GM19438 (cell line): ENCODE measurements around the gene CSF3.

Experiments used
- ATAC-seq: cut with Tn5 transposase; IDR thresholded peaks from one replicate; pipeline ENCODE4 v1.9.1; 2021; ENCODE audit warnings: low read depth; ENCODE audit not compliant: unreplicated experiment

CSF3 gene

DNA sequence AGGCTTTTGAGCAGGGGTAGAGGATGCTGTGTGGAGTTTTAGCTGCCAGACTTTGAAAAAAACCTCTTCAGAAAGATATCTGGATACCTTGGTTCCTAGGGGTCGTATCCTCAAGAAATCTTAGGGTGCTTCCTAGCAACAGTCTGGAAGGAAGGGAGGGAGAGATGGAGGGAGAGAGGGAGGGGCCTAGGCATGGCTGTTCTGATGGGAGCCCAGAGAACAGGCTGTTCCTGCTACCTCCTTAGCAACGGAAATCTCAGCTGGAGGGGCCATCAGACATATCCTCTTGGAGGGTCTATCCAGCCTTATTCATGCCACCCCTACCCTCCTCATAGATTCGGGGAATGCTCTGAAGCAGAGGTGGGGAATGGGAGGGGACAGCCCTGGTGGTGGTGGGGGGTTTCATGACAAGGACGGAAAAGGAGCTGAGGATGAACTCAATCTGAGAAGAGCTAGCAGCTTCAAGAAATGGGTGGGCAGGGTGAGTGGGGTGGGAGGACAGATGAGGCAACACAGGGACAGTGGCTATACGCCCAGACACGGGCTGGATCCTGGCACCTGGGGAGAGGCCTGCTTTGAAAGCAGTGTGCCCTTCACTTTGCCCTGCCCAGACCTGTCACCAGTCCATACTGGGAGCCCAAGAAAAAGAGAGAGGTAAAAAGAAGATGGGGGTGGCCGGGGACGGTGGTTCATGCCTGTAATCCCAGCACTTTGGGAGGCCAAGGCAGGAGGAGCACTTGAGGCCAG lies 44.7 kb downstream of the CSF3 start:
- ATAC-seq, result no peak

DNA sequence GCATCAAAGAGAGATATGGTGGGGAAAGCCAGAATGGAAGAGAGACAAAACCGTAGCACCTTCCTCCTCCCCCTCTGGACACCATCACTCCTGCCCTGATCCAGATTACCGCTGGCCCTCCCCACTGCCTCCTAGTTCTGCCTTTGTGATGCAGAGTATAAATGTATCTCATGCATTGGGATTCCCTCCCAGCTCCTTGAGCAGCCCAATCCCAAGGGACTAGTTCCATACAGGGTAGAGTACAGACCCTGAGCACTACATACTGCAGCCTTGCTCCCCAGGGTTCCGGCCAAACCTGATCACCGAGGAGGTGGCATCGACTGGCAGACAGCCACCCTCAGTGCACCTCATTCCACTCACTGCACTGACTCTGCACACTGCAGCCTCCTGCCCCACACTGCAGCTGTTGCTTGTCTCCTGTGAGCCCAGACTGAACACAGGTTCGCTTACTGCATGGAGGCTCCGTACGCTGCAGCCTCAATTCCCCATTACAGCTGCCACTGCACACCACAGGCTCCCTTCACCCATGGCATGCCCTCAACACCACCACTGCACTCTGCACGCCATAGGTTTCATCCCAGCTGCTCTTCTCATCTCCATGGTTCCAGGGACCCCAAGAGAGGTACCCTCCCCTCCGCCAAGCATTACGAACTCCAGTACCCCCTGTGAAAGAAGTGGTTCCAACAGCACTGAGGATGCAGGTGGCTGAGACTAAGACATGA lies 45.8 kb downstream of the CSF3 start:
- no peak for ATAC-seq

DNA sequence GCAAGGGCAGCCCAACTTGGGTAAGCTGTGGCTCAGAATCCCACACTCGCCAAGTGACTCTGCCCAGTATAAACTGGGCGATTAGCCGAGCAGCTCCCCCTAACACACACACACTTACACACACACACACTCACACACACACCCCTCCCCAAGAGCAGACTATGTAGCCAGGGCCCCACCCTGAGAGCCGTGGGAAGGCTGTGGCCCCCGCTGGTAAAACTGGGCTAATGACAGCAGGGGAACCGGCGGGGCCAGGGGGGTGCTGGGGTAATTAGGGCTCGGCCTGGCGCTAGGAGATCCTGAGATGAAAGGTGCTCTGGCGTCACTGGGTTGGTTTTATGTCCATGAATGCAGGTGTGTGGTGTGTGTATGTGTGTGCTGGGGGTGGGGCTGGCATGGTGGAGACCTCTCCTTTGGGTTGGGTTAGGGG lies 46.4 kb downstream of the CSF3 start:
- no peak for ATAC-seq

DNA sequence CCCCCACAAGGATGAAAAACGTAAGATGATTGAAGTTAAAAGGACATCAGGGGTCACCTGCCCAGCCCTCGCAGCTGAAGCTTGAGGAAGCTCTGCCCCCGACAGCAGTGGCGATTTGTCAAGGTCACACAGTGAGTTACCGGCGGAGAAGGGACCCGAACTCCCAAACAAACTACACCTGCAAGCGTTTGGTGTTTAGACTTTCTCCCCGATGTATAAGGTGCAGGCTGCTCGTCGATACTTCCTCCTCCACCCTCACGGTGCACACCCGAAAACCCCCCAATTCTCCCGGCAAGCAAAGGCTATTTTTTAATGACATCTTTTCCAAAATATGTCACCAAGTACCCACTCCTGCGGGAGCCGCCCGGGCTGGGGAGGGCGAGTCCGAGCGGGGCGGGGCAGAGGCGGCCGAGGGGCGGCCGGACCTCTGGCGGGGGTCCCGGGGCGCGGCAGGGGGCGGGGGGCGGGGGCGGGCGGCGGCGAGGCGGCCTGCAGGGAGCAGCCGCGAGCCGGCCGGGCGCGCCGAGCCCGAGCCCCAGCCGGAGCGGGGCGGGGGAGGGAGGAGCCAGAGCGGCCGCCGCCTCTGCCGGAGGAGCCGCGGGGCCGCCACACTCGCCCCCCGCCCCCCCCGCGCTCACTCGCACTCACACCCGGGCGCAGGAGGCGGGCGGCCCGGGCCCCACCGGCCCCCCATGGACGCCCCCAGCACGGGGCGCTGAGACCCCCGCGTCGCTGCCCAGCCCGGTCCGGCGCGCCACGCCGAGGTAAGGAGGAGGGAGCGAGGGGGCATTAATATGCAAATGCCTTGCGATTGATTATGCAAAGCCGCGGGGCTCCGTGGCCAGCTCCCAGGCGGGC lies 47.3 kb downstream of the CSF3 start, which contains the start of gene THRA:
TSS of gene THRA (plus strand) at position 637 of the 858 bp plus-strand sequence. CDS start 11,524 bp downstream, outside the sequence.
- peak; percentile 68 for ATAC-seq

DNA sequence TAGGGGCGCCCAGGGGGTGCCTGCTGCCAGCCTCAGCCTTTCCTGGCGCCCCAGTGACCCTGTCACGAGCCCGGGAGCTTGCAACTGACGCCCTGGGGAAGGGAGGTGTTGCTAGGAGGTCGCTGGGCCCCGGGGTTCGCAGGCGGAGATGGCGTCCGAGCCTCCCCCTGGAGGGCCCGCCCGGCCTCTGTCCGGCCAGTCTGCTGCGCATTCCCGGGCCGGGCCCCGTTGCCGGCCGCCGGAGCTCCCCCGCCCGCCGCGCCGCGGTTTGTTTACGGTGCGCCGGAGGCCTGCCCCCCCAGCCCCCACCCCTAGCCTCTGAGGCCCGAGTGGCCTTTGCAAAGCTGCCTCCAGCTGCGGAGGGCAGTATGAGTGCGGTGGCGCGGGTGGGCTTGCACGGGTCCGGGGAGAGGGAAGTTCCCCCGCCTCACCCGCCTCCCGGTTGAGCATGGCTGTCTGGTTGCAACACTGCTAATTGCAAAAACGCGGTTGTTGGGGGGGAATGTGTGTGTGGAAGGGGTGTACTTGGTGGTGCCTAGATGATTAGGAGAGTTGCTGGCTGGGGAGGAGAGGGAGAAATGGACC lies 48.0 kb downstream of the CSF3 start:
- peak; percentile 23 for ATAC-seq

DNA sequence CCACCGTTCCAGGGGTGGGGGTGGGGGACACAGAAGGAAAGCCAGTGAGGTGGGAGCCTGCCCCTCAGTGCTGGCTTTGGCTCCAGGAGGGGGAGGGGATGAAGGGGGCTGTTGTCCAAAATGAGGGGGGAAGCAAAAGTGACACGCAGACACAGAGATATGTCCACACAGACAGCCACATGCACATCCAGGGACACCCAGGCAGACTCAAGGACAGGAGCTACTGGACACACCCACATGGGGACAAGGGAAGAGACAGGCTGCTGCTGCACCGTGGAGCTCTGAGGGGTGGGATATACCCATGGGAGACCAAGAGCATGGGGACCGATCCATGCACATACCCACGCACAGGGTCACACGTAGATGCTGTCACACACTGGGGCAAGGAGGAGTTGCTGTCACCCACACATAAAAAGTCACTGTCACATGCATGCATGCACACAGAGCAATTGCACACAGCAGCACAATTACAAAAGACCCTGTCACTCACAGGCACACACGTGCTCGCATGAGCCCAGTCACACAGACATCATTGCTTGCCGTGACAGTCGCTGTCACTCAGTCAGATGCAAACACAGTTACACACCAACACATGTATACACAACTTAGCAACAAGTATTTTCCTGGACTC lies 48.8 kb downstream of the CSF3 start:
- ATAC-seq, result no peak

DNA sequence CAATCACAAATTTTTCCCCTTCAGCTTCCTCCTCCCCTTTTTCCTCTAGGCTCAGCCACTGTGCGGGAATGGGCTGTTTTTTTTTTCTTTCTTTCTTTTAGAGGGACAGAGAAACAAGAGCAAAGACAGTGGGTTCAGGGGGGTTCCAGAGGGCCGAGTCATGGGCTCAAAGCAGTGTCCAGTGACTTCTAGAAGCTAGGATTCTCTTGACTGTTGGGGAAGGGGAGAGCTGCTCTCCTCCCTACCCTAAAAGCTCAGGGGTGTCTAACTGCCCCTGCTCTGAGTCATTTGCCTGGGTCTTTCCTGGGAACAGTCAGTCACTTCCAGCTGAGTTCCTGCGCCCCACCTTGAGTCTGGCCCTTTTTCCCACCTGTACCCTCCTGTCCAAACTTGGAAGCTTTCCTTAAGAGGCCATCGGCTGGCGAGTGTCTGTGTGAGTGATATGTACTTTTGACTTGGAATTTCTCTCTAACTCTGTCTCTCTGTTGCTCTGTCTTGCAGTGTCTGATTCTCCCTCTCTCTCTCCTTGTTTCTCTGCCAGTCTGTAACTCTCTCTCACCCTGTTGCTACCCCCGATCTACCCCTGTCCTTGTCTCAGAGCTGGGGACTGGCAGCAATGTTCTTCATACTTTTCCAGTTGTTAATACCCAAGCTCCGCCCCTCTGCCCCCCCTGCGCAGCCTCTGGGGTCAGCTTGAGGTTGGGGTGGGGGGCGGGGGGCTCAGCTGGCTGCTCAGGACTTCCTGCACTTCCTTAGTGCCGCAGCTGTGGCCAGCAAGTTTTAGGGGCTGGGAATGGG lies 49.9 kb downstream of the CSF3 start:
- ATAC-seq, result no peak

DNA sequence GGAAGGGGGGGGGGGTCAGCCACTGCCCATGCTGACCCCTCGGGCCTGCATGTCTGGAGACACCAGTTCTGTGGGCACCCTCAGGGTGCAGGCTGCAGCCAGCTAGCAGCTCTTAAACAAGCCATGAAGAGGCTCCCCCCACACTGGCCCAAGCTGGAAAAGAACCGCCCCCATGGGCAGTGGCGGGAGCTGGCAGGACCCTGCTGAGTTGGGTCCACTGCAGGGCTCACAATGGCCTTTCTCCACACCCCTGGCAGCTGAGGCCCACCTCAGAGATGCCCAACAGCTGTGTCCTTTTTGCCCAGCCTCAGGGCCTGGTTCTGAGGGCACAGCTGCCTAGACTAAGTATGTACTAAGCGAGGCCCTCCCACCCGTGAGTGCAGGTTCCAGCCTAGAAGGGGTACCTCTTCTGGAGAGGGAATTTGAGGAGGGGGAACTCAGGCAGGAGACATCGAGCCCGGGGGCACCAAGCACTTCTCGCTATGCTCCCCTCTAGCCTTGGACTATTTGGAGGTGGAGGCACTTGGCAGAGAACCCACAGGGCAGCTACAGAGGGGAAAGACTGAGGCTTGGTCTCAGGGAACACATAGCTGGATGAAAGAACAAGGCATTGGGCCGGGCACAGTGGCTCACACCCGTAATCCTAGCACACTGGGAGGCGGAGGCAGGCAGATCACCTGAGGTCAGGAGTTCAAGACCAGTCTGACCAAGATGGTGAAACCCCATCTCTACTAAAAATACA lies 50.7 kb downstream of the CSF3 start:
- ATAC-seq, result no peak
